HG03064 (cell line): Measurements from ENCODE around the gene ENTHD1.

ENCODE experiments used
- ATAC-seq: cut with Tn5 transposase; IDR thresholded peaks from one replicate; pipeline ENCODE4 v1.9.1; 2021; ENCODE audit warnings: low read depth; ENCODE audit not compliant: unreplicated experiment

ENTHD1 gene

DNA sequence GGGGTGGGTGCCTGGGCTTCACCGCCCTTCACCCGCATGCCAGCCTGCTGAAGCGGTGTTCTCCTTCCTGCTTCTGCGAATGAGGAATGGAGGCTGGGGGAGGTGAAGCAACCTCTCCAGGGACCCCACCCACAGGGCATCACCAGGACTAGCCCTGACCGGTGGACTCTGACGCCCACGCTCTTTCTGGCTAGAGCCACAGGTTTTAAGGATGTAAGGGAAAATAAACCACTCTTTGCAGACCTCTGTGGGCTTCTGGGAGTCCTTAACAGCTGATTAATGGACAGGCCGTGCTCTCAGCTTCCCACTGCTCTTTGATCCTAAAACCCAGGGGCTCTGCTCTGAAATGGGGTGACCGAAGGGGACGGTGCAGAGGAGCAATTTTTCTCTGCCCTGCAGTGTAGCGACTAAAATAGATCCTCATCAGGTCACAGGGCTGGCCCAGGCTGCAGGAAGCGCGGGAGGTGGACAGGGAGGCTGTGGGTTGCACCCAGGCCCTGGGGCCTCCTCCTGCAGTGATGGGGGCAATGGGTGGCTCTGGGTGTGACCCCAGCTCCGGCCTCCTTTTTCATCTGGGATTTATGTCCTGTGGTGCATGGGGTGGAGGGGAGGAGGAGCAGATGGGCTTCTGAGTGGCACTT is 195.7 kb downstream of the ENTHD1 start:
- no peak for ATAC-seq

DNA sequence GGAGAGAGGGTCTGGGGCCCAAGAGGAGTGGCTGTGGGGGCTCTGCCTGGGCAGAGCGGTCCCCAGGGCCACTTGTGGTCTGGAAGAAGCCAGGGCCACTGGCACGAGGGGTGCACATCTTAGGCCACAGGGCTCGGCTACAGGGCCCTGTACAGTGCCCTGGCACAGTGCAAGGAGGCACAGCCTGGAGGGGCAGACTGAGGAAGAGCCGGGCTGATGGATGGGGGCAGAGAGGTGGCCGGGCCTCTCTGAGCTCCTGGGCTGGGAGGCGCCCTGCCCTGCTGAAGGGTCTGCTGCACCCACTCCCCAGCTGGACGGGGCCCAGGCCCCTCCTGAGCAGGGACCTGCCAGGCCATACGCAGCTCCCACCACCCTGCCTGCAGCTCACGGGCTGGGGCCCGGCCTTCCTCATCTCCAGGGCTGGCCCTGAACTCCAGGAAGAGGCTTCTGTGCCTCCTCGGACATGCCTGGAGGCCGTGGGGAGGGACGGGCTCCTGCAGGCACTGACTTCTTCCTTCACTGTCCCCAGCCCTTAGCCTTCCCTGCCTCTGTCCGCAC is 199.5 kb downstream of the ENTHD1 start:
- no peak for ATAC-seq
